ENCODE measurements around the gene IZUMO1. TPM values are rescaled to one million over a fixed set of nuclear protein-coding genes. Genes with fewer than 3 reads are reported as not detected.

The IZUMO1 gene
- total and polyA plus RNA-seq, 9 of the 15 experiments (the other 6 are each of a cell fraction or from before 2014, with no cell fraction given): 0.14 to 2.1 (median 0.73) TPM

GRCh38 chr19:48795055-48795684 is 48.5 kb upstream of the IZUMO1 start (continued):
- TF ChIP-seq, protein P1, sequence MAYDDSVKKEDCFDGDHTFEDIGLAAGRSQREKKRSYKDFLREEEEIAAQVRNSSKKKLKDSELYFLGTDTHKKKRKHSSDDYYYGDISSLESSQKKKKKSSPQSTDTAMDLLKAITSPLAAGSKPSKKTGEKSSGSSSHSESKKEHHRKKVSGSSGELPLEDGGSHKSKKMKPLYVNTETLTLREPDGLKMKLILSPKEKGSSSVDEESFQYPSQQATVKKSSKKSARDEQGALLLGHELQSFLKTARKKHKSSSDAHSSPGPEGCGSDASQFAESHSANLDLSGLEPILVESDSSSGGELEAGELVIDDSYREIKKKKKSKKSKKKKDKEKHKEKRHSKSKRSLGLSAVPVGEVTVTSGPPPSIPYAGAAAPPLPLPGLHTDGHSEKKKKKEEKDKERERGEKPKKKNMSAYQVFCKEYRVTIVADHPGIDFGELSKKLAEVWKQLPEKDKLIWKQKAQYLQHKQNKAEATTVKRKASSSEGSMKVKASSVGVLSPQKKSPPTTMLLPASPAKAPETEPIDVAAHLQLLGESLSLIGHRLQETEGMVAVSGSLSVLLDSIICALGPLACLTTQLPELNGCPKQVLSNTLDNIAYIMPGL (CRISPR knock-in tag; IDR thresholded peaks at IDR 0.05): peak; percentile 68; the same call in 1 of the 2 replicates
- TF ChIP-seq THRB (CRISPR knock-in tag; conservative IDR thresholded peaks at IDR 0.05) (peak; percentile 35; the same call in 1 of the 2 replicates), ZNF507 (tag; conservative IDR thresholded peaks at IDR 0.05) (no peak), SMAD3 (CRISPR knock-in tag; conservative IDR thresholded peaks at IDR 0.05) (0 out of 2 replicates have a peak, but pooled peaks have one; percentile 50), POLR2A (conservative IDR thresholded peaks at IDR 0.05) (peak; percentile 60), IFI16 (CRISPR knock-in tag; IDR thresholded peaks at IDR 0.05) (no peak), LCOR (CRISPR knock-in tag; IDR thresholded peaks at IDR 0.05) (peak; percentile 32; the same call in 1 of the 2 replicates), HMBOX1 (IDR thresholded peaks at IDR 0.05) (no peak), RBM22 (IDR thresholded peaks at IDR 0.05; ENCODE audit: low read depth, low read length, poor library complexity, severe bottlenecking) (no peak), ZNF431 (CRISPR knock-in tag; IDR thresholded peaks at IDR 0.05) (no peak), ZNF589 (CRISPR knock-in tag; IDR thresholded peaks at IDR 0.05; ENCODE audit: low read depth) (peak; percentile 97), ZNF277 (CRISPR knock-in tag; IDR thresholded peaks at IDR 0.05; ENCODE audit: borderline replicate concordance) (no peak), TCFL5 (CRISPR knock-in tag; conservative IDR thresholded peaks at IDR 0.05) (peak; percentile 57; the same call in 1 of the 2 replicates), HDAC6 (IDR thresholded peaks at IDR 0.05; ENCODE audit: low read depth, low read length) (no peak), L3MBTL2 (IDR thresholded peaks at IDR 0.05) (peak; percentile 88), WHSC1 (IDR thresholded peaks at IDR 0.05; ENCODE audit: low read length) (no peak), ARHGAP35 (IDR thresholded peaks at IDR 0.05; ENCODE audit: partially characterized antibody) (no peak), MAZ (CRISPR knock-in tag; conservative IDR thresholded peaks at IDR 0.05 in 1 of 2, IDR thresholded peaks at IDR 0.05 in 1 of 2) (peak; percentile 84 to 89), MCM3 (IDR thresholded peaks at IDR 0.05) (no peak), NFXL1 (CRISPR knock-in tag; IDR thresholded peaks at IDR 0.05) (no peak), ZNF316 (IDR thresholded peaks at IDR 0.05) (no peak), FOXJ2 (tag; IDR thresholded peaks at IDR 0.05) (peak; percentile 86), NRF1 (conservative IDR thresholded peaks at IDR 0.05 in 1 of 2, IDR thresholded peaks at IDR 0.05 in 1 of 2) (peak; percentile 53 to 61)
- TF ChIP-seq, protein P2, sequence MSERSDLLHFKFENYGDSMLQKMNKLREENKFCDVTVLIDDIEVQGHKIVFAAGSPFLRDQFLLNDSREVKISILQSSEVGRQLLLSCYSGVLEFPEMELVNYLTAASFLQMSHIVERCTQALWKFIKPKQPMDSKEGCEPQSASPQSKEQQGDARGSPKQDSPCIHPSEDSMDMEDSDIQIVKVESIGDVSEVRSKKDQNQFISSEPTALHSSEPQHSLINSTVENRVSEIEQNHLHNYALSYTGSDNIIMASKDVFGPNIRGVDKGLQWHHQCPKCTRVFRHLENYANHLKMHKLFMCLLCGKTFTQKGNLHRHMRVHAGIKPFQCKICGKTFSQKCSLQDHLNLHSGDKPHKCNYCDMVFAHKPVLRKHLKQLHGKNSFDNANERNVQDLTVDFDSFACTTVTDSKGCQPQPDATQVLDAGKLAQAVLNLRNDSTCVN (CRISPR knock-in tag; IDR thresholded peaks at IDR 0.05): no peak
